GM18526 (cell line): ENCODE measurements around the gene TNFRSF17.

Experiments used
- POLR2A ChIP-seq: IDR thresholded peaks from 3 replicates; pipeline ENCODE4 v1.6.1; 2011; ENCODE audit not compliant: insufficient read length; ENCODE audit errors: extremely low read depth

TNFRSF17 gene

DNA sequence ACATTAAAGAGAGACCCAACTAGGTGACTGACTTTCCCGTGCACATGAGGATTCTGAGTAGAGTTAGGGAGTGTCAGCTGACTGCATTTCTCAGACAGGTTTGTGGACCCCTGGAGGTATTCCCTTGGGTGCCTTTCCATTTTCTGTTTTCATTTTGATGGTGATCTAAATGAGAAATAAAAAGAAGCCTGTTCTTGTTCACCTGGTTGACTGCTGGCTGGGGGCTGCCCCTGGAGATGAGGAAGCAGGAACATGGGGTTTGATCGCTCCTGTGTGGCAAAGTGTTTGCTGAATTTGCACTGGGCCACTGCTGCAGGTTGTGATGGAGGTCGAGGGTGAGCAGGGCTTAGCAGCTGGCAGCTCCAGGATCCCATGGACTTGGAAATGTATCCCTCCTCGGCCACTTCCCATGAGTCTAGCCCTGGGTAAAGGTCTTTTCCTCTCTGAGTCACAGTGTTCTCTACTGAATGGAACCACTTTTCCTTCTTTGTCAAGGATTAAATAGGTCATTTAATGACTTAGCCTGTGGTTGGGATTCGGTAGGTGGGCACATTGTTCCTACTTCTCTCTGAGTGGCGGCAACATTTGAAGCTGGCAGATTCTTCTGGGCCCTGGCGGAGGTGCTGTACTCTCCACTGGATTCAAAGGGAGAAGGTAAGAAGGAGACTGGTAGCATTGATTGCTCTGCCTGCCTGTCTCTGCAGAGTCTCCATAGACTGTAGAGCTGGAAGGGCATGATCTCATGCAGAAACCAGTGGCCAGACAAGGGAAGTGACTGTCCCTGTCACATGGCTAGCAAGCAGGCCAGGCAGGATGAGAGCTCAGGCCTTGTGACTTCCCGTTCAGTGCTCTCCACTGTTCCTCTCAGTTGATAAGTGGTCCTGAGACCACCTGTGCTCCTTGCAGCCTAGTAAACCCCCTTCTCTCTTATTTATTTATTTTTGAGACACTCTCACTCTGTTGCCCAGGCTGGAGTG is 29.4 kb downstream of the TNFRSF17 start:
- no peak for TF ChIP-seq POLR2A

DNA sequence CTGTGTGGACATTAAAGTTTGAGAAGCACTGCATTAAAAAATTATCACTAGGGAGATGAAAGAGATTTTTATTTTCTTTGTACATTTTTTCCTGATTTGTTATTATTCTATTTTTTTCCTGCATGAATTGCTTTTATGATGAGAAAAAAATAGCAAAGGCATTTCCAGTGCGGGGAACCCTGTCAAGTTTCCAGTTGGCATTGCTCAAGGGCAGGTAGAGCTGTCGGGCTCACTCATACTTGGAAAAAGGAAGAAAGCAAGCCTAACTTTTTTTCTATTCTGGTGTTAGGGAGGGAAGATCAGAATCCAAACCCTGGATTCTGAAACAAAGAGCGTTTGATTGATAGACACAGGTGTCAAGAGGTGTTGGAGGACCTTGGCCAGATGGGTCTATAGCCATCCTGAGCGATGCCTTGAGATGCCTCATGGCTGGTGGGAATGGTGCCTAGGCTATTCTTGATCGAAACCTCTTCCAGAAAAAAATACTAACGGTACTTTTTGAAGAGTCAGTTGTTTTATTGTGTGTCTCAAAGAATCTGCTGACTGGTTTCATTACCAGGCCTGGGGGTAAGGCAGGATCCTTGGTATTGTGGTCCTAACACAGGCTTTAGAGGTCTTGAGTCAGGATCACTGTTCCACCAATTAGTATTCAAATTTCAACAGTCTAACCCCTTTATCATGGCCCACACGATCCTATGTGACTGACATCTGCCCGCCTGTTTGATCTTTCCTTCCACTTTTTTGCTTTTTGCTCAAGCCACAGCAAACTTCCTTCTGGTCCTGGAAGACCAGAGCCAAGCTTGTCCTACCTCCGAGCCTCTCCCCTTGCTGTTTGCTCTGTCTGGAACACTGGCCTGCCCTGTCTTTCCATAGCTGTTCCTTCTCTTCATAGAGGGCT is 31.7 kb downstream of the TNFRSF17 start:
- TF ChIP-seq POLR2A, result no peak

DNA sequence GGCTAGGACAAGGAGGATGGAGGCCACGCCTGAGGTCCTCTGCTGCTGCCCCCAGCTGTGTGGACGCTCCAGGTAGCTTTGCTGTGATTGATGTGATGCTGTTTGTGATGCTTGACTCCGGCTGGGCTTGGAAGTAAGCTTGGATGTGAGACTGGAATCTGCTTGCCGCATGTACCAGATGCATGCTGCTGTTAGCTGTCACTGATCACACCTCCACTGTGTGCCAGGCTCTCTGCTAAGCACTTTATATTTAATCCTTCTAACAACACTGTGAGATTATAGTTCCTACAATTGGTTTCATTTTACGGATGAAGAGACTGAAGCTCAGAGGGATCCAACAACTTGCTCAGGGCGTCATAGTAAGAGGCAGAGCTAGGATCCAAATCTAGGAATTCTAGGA is 35.0 kb downstream of the TNFRSF17 start:
- TF ChIP-seq POLR2A, result no peak

DNA sequence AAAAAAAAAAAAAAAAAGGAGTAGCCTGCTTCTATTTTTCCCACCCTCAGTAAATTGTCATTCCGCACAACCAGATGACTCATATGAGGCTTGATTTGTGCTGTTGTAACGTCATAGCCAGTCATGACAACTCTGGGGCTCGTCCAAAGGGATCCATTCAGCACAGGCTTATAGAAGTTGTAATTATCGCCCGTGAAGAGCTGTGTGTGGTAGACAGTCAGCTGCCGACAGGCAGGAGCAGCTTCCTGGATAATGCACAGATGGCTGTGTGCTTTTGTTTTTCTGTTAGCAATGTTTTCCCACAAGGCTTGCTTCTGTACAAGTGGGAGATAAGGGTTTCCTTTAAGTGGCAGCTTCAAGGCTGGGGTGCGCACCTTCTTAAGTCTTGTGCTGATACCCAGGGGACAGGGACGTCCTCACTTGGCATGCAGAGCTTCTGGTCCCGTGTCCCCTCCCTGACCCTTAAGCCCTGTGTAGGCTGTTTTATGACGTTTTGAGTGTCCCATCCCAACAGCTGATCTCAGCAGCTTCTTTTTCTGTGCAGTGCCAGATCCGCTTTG is 37.5 kb downstream of the TNFRSF17 start:
- TF ChIP-seq POLR2A, result no peak

DNA sequence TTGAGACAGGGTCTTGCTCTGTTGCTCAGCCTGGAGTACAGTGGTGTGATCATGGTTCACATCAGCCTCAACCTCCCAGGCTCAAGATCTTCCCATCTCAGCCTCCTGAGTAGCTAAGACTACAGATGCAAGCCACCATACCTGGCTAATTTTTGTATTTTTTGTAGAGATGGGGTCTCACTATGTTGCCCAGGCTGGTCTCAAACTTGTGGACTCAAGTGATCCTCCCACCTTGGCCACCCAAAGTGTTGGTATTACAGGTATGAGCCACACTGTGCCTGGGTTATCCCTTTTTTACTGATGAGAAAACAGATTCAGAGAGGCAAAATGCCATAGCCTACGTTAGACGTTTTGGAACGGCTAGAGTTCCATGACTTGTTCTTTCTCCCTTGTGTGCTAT is 41.6 kb downstream of the TNFRSF17 start:
- TF ChIP-seq POLR2A, result no peak

DNA sequence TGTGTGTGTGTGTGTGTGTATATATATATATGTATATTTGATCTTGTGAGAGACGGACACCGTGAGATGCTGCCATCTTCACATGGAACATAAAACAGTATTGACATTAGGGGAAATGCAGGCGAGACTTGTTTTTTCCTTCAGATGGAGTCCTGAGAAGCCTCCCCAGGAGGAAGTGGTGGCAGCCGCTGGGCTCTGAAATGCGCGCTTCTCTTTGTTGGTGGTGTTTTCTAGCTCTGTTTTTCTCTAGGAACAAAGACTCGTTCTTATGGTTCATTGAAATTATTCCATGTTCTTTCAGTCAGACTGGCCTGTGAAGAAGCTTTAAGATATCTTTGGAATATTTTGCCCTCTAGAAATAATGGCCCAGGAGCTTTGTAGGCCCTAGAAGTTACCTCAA is 44.5 kb downstream of the TNFRSF17 start:
- no peak for TF ChIP-seq POLR2A

DNA sequence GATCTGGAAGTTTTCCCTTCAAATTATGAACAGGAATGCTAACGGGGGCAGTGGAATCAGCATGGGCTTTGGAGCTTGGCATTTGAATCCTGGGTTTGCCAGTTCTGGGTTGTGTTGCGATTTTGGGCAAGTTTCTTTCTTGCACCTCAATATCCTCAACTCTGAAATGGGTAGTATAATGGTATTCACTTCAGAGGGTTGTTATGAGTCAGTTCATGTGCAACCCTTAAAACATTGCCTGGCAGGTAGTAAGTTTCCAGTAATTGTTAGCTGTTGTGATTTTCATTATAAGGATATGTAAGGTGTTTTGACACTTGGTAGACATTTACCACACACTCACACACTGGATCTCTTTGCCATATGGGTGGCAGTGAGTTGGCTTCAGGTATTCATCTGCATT is 44.9 kb downstream of the TNFRSF17 start:
- TF ChIP-seq POLR2A, result no peak

DNA sequence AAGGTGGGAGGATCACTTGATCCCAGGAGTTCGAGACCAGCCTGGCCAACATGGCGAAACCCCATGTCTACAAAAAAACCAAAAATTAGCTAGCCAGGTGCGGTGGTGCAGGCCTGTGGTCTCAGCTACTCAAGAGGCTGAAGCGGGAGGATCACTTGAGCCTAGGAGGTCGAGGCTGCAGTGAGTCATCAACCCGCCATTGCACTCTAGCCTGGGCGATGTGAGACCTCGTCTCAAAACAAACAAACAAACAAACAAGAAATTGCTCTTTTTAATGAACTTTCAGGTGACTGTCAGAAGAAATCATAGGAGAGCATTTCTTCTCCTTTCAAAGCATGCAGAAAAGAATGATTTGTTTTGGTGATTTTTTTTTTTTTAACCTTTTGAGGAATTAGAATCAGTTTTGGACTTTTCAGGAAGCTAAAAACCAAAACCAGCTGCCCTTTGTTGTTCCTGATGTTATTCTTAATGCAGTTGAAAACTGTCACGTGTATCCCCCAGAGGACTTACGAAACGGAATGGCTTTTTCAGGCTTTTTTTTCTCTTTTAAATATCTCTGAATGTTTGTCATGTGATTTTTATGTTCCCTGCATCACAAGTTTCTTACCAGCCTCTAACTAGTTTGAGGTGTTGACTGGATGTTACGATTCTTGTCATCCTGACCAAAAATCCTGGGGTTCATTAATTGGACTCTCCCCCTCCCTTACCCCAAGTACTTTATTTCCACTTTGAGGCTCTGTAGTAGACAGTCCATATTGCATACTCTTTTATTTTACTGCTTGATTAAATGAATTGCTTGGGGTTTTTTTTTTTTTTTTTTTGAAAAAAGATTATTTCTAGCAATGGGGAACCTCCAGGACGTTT is 45.6 kb downstream of the TNFRSF17 start:
- TF ChIP-seq POLR2A, result no peak

DNA sequence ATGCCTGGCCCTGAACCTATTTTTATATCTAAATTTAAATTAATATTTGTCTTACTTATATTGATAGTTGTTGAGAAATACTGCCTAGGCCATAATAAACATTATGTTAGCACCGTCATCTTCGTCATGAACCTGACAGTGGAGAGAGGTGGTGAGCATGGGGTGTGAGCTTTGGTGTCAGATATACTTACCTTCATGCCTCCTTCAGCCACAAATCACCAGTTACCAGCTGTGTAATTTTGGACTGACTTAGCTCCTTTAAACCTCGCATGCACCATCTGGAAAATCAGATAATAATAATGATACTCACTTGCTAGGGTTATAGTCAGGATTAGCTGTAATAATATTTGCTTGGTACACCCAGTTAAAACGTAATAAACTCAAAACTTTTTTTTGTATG is 46.6 kb downstream of the TNFRSF17 start:
- no peak for TF ChIP-seq POLR2A

DNA sequence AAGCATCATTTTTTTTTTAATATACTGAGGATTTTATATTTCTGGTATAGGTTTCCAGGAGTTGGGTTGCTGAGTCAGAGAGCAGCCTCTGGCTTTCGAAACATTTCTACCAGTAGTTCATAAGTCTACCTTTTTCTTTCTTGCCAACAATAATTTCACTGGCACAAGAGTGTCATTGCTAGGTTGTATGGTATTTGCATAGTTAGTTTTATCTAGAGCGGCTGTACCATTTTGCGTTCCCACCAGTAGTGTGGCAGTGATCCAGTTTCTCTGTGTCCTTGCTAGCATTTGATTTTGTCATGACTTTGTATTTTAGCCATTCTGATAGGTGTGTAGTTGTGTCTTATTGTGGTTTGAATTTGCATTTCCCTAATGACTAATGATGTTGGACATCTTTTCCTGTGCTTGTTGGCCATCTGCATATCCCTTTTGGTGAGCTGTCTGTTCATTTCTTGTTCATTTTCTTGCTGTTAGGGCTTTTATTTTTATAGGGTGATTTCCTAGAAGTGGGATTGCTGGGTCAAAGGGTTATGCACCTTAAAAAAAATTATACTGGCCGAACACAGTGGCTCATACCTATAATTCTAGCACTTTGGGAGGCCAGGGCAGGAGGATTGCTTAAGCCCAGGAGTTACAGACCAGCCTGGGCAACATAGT is 51.4 kb downstream of the TNFRSF17 start:
- TF ChIP-seq POLR2A, result no peak

DNA sequence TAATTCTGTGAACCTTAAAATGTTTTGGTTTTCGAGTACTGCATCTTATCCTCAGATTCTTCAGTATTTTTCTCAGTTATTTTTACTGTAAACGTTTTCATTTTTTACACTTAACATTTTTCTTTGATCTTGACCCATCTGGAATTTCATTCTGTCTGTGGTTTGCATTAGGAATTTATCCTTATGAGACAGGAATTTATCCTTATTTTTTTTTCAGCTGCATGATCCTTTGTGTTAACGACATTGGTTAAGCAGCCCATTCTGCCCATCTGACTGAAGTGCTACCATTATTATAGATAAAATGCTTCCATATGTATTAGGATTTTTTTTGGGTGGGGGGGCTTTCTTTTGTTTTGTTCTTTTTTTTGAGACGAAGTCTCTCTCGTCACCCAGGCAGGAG is 52.5 kb downstream of the TNFRSF17 start:
- TF ChIP-seq POLR2A, result no peak
